ENCODE measurements around the gene BPIFB4. TPM values are rescaled to one million over a fixed set of nuclear protein-coding genes. Genes with fewer than 3 reads are reported as not detected.
A peak's percentile ranks its signal among the peaks of the same experiment; 100 is the strongest.
"Not testable (repeated sequence)": the region's sequence is repeated elsewhere in the genome, so short reads cannot be mapped to it uniquely, and the experiment has no call there.

The BPIFB4 gene
- polyA plus RNA-seq, 1 of the 3 experiments (the other 2 are of a cell fraction): not detected

- TF ChIP-seq RAD21 (IDR thresholded peaks at IDR 0.05; ENCODE audit: low read length) (peak; percentile 70), CTCF (IDR thresholded peaks at IDR 0.05) (peak; percentile 66), SMC3 (IDR thresholded peaks at IDR 0.05; ENCODE audit: low read depth, low read length) (peak; percentile 42; the same call in 1 of the 2 replicates)
- H3F3A ChIP-seq (replicated peaks; ENCODE audit: insufficient read depth); H3K9ac ChIP-seq; H3K4me1 ChIP-seq (ENCODE audit: control insufficient read depth in 1 of 2, insufficient read depth in 2 of 2, low read depth in 1 of 2, low read length in 1 of 2); H3K9me2 ChIP-seq; H2AFZ ChIP-seq (ENCODE audit: low read depth); H3K9me3 ChIP-seq; H3K27ac ChIP-seq (ENCODE audit: low read depth in 2 of 2, low read length in 1 of 2); H3K4me2 ChIP-seq; POLR2A ChIA-PET; H4K20me1 ChIP-seq (ENCODE audit: insufficient read depth); H3K36me3 ChIP-seq (replicated peaks in 1 of 2; ENCODE audit: control insufficient read depth in 1 of 2, insufficient read depth in 2 of 2, low read length in 1 of 2); H3K79me2 ChIP-seq (ENCODE audit: insufficient read depth): not testable (repeated sequence)
- Histone ChIP-seq H3K4me3 (ENCODE audit: low read depth in 2 of 2, low read length in 1 of 2) (peak overlapping the region in 1 of 2 experiments; percentile 40; a peak in 1 of 4 replicates), H3K27me3 (ENCODE audit: insufficient read depth) (peaks cover 37% of the 10 kb centered on the region; the same call in 1 of the 2 replicates)
- 0% methylated on average over 6 of the region's 6 CpGs for WGBS (ENCODE audit: low lambda C conversion rate)
- DNase-seq: peak; percentile 74
- CTCF ChIA-PET: interaction anchor here (0.7 to 2.5 kb wide), 8 partner anchors 10 to 306 kb away, joined by 3 to 11 read pairs (median 4); partner anchors contain the start of gene BPIFB4
Measured at GRCh38 chr20:33095902-33096584, 16.6 kb downstream of the BPIFB4 start.

GRCh38 chr20:33097001-33097400 is 17.6 kb downstream of the BPIFB4 start:
- Histone ChIP-seq H3K9me2 (no peaks in the 10 kb centered on the region), H4K20me1 (ENCODE audit: insufficient read depth) (no peaks in the 10 kb centered on the region), H3K4me2 (no peak overlapping the region), H3K9ac (no peak overlapping the region), H3K27me3 (ENCODE audit: insufficient read depth) (peaks cover 38% of the 10 kb centered on the region; the same call in 1 of the 2 replicates), H3F3A (replicated peaks; ENCODE audit: insufficient read depth) (no peaks in the 10 kb centered on the region), H3K4me3 (ENCODE audit: low read depth in 2 of 2, low read length in 1 of 2) (no peak overlapping the region), H3K79me2 (ENCODE audit: insufficient read depth) (no peaks in the 10 kb centered on the region), H3K36me3 (replicated peaks in 1 of 2; ENCODE audit: control insufficient read depth in 1 of 2, insufficient read depth in 2 of 2, low read length in 1 of 2) (no peaks in the 10 kb centered on the region), H3K27ac (ENCODE audit: low read depth in 2 of 2, low read length in 1 of 2) (no peak overlapping the region), H3K9me3 (no peaks in the 10 kb centered on the region), H2AFZ (ENCODE audit: low read depth) (no peak overlapping the region), H3K4me1 (ENCODE audit: control insufficient read depth in 1 of 2, insufficient read depth in 2 of 2, low read depth in 1 of 2, low read length in 1 of 2) (no peaks in the 10 kb centered on the region)
- POLR2A ChIA-PET: no interaction called here
- CTCF ChIA-PET: interaction anchor here (0.8 to 1.4 kb wide), 2 partner anchors 112 to 197 kb away, joined by 3 to 4 read pairs; no protein-coding TSS in a partner anchor
- WGBS (ENCODE audit: low lambda C conversion rate): 6% methylated on average over 4 of the region's 4 CpGs
- TF ChIP-seq GABPA (IDR thresholded peaks at IDR 0.05; ENCODE audit: low read depth): no peak
- TF ChIP-seq NRF1 (IDR thresholded peaks at IDR 0.05; ENCODE audit: low read depth, low read length): no peak
- no peak for TF ChIP-seq MXI1 (IDR thresholded peaks at IDR 0.05; ENCODE audit: low read depth, low read length)
- TF ChIP-seq RAD21 (IDR thresholded peaks at IDR 0.05; ENCODE audit: low read length): no peak
- TF ChIP-seq, protein P1, sequence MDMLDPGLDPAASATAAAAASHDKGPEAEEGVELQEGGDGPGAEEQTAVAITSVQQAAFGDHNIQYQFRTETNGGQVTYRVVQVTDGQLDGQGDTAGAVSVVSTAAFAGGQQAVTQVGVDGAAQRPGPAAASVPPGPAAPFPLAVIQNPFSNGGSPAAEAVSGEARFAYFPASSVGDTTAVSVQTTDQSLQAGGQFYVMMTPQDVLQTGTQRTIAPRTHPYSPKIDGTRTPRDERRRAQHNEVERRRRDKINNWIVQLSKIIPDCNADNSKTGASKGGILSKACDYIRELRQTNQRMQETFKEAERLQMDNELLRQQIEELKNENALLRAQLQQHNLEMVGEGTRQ (IDR thresholded peaks at IDR 0.05; ENCODE audit: borderline replicate concordance, low read depth, low read length): no peak
- TF ChIP-seq FOSL2 (IDR thresholded peaks at IDR 0.05; ENCODE audit: borderline replicate concordance, low read depth): no peak
- TF ChIP-seq TEAD4 (IDR thresholded peaks at IDR 0.05; ENCODE audit: borderline replicate concordance, insufficient read depth): no peak
- no peak for DNase-seq
